BLaER1 (cell line): ENCODE measurements around the gene PSD.

Experiments used
- H3K27ac ChIP-seq: shearing (Covaris generic); formaldehyde crosslinking; 2 replicates; pipeline ENCODE4 v1.8.1; 2022
- H3K27me3 ChIP-seq: shearing (Covaris generic); formaldehyde crosslinking; 2 replicates; pipeline ENCODE4 v1.8.1; 2022
- H3K36me3 ChIP-seq: shearing (Covaris generic); formaldehyde crosslinking; 2 replicates; pipeline ENCODE4 v1.8.1; 2022
- H3K4me1 ChIP-seq: shearing (Covaris generic); formaldehyde crosslinking; 2 replicates; pipeline ENCODE4 v1.8.1; 2022
- H3K4me2 ChIP-seq: shearing (Covaris generic); formaldehyde crosslinking; 2 replicates; pipeline ENCODE4 v1.8.1; 2022
- H3K4me3 ChIP-seq: shearing (Covaris generic); formaldehyde crosslinking; 2 replicates; pipeline ENCODE4 v1.8.1; 2022
- H3K9ac ChIP-seq: shearing (Covaris generic); formaldehyde crosslinking; 2 replicates; pipeline ENCODE4 v1.8.1; 2022
- H3K9me3 ChIP-seq: shearing (Covaris generic); formaldehyde crosslinking; 2 replicates; pipeline ENCODE4 v1.8.1; 2022
- H4K20me1 ChIP-seq: shearing (Covaris generic); formaldehyde crosslinking; 2 replicates; pipeline ENCODE4 v1.8.1; 2022
- Cebpa-rat ChIP-seq: shearing (Covaris generic); IDR thresholded peaks from 2 replicates; pipeline ENCODE4 v1.8.1; 2022

Gene PSD

DNA sequence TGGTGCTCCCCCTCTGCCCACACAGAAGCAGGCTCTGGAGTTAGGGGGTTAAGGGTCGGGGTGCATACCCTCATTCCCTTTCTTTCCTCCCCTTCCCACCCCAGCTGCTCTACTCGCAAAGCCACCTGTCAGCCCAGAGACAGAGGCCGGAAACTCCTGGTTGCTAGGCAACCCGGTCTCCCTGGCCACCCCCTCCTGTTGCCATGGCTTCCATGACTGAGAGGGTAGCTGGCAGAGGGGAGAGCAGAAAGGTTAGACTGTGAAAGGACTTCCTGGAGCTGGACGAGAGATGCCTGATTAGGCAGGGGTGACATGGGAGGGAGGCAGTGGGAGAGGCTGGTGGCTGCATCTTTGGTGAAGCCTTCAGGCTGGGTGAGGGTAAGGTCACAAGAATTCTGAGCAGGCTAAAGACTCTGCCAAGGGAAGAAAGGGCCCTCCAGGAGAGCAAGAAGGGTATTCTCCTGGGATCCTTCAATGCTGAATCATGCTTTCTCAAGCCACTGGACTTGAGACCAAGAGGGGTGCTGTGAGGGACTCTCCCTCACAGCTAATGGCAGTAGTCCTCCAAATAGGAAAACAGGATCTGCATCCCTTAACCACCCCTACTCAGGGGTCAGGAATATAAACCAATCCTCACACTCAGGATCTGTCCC, 5.4 kb downstream of the PSD start:
- Histone ChIP-seq H3K4me1 (peaks cover 12% of the 10 kb centered on the region), H3K36me3 (no peaks in the 10 kb centered on the region), H4K20me1 (peaks cover 15% of the 10 kb centered on the region; the same call in 1 of the 2 replicates), H3K9ac (peak overlapping the region; percentile 17; the same call in 1 of the 2 replicates), H3K4me3 (no peak overlapping the region), H3K4me2 (peak overlapping the region; percentile 63), H3K27ac (no peak overlapping the region), H3K9me3 (no peaks in the 10 kb centered on the region), H3K27me3 (peaks cover 95% of the 10 kb centered on the region)
- TF ChIP-seq Cebpa-rat, result no peak

DNA sequence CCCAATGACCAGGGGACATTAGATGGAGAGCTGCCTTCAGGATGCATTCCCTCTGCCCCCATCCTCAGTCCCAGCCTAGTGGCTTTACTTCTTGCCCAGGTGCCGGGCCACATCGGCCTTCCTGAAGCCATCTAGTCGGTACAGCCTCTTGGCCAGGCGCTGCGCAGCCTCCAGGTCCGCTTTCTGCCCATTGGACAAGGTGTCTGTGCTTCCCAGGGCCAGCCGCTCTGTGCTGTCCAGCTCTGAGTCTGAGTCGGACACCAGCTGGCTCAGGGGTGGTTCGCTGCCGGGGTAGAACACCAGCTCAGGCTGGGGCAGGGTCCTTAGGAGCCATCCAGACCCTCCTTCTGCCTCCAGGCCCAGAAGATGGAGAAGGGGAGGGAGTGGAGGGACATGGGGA, 6.3 kb downstream of the PSD start:
- no peak overlapping the region for H3K27ac ChIP-seq
- no peaks in the 10 kb centered on the region for H3K36me3 ChIP-seq
- TF ChIP-seq Cebpa-rat, result no peak
- H4K20me1 ChIP-seq, result peaks cover 15% of the 10 kb centered on the region; the same call in 1 of the 2 replicates
- H3K9ac ChIP-seq, result no peak overlapping the region
- no peaks in the 10 kb centered on the region for H3K9me3 ChIP-seq
- H3K4me1 ChIP-seq, result peaks cover 12% of the 10 kb centered on the region
- 0 out of 2 replicates have a peak overlapping the region, but pooled peaks have one; percentile 63 for H3K4me2 ChIP-seq
- H3K4me3 ChIP-seq, result no peak overlapping the region
- H3K27me3 ChIP-seq, result peaks cover 95% of the 10 kb centered on the region

DNA sequence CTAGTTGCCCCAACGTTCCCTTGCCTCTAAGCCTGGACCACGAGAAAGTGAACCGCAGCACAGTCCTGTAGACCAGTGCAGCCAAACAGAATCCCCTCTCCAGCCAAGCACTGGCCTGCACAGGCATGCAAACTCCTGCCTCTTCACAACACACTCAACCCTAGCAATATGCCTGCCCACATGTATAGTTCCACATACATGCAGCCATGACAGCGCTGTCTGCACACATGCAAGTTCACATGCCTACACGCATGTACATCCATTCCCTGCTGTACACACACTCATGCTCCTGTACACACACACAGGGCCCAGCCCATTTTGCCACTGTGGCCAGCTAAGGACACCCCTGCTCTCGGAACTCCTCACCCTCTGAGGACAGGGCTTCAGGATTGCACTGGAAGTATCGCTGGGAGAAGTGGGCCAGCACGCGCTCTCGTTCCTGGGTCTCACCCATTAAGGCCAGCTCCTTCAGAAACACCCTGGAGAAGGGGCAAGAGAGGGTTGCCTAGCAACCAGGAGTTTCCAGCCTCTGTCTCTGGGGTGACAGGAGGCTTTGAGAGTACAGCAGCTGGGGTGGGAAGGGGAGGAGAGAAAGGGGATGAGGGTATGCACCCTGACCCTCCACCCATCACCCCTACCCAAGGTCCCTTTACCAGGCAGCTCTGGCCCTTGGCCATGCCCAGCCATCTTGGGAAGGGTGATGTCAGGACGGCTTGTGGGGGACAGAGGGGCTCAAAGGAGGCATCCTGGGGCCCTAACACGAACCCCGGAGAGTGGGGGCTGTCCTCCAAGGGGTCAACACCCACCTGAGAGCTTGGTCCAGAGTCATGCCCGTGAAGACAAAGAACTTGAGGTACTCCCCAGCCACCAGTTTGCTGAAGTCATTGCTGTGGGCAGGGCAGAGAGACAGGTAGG, 7.0 kb downstream of the PSD start:
- Histone ChIP-seq H3K4me3 (no peak overlapping the region), H3K4me1 (peaks cover 12% of the 10 kb centered on the region), H3K27me3 (peaks cover 91% of the 10 kb centered on the region), H3K36me3 (no peaks in the 10 kb centered on the region), H3K27ac (no peak overlapping the region), H3K9me3 (no peaks in the 10 kb centered on the region), H4K20me1 (peaks cover 15% of the 10 kb centered on the region; the same call in 1 of the 2 replicates), H3K4me2 (no peak overlapping the region), H3K9ac (no peak overlapping the region)
- TF ChIP-seq Cebpa-rat, result no peak

DNA sequence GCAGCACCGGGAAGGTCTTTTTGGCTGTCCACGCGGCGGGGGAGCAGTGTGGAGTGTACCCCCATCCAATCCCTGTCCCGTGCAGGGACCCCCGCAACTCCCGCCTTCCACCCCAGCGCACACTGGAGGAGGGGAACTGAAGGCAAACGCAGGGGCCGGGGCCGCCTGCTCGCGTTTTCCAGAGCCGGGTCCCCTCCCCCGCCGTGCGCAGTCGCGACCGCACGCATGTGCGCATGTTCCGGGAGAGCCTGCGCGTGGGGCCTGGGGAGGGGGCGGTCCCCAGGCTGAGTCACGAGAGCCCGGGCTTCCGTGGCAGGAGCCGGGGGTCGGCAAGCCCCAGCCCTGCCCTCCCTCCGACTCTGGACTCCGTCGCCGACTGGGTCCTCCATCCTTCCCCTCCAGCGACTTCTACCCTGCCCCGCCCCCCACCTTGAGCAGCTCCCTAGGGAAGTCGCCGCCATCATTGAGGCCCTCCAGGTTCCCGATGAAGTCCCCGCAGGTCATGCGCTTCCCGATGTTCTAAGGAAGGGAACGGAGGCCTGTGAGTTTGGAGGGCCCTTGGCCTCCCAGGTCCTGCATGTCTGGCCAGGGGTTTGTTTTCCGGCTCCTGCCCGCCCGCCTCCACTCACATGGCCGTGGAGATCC, 8.0 kb downstream of the PSD start:
- no peak overlapping the region for H3K4me3 ChIP-seq
- no peak overlapping the region for H3K9ac ChIP-seq
- H3K4me1 ChIP-seq, result peaks cover 12% of the 10 kb centered on the region
- peaks cover 15% of the 10 kb centered on the region; the same call in 1 of the 2 replicates for H4K20me1 ChIP-seq
- no peak overlapping the region for H3K4me2 ChIP-seq
- H3K9me3 ChIP-seq, result no peaks in the 10 kb centered on the region
- H3K27me3 ChIP-seq, result peaks cover 80% of the 10 kb centered on the region
- H3K27ac ChIP-seq, result no peak overlapping the region
- H3K36me3 ChIP-seq, result no peaks in the 10 kb centered on the region
- TF ChIP-seq Cebpa-rat, result no peak

DNA sequence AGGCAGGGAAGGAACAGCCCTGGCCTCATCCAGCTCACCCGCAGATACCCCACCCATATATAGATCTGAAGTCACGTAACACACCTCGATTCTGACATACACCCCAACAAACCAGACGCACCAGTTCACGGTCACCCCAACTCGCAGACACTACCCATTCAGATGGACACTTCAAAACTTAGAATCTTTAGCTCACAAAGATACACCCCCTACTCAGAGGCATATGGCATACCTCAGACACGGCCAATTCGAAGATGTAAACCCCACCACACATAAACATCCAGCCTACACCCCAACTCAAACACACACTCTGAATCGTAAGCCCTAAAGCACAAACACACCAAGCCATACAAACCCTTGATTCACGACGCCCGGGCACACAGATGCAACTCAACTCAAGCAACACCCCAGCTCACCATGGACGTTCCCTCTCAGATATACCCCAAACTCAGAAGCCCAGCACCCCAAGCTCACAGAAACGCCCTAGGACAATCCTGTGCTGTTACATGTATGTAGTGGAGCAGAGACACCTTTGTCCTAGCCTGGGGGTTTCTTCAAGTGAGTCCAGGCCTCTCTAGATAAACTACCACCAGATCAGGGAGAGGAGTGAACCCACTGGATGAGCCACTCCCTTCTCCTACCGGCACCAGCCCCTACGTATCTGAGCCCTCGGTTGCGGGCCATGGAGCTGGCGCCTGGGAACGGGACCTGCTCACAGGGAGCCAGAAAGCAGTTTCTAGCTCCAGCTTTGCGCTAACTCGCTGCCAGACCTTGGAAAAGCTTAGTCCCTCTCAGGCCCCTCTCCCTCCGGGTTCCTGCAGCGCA, 8.8 kb downstream of the PSD start:
- Histone ChIP-seq H3K27me3 (peaks cover 74% of the 10 kb centered on the region), H4K20me1 (peaks cover 15% of the 10 kb centered on the region; the same call in 1 of the 2 replicates), H3K9me3 (no peaks in the 10 kb centered on the region), H3K9ac (no peak overlapping the region), H3K27ac (no peak overlapping the region), H3K4me3 (no peak overlapping the region), H3K36me3 (no peaks in the 10 kb centered on the region), H3K4me2 (no peak overlapping the region), H3K4me1 (peaks cover 12% of the 10 kb centered on the region)
- TF ChIP-seq Cebpa-rat, result no peak

DNA sequence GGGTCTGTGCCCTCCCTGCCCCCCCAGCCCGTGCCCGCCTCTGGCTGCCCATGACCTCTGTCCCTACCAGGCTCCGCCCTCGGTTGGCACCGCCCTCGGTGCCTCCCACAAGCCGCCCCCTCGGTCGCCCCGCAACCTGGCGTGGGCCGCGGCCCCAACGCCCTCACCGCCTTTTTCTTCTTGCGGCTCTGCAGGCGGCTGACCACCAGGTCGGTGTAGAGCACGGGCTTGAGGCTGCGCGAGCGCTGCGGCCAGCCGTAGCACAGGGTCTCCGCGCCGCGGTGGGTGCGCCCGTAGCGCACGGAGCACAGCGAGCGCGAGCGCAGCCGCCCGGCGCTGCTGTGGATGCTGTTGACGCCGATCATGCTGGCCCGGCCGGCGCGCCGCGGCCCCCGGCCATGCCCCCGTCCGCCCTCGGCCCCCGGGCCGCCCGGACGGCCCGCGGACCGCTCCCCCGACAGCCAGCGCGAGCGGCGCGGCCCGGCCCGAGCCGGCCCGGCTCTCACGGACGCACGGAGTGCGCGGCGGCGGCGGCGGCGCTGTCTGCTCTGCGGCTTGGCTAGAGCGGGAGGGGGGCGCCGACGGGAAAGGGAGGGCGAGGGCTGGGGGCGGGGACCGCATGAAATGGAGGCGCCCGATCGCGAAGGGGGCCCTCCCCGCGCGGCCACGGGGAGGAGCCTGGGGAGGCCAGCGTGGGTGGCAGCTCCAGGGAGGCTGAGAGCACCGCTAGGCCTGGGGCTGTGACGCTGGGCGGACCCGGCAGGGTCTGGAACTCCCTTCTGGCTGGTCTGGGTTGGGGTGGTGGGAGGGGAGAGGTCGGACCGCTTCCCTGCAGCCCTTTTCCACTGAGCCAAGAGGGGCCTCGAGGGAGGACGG, 9.6 kb downstream of the PSD start:
- Histone ChIP-seq H3K27ac (no peak overlapping the region), H3K9ac (no peak overlapping the region), H3K4me2 (no peak overlapping the region), H4K20me1 (peaks cover 15% of the 10 kb centered on the region; the same call in 1 of the 2 replicates), H3K9me3 (no peaks in the 10 kb centered on the region), H3K4me1 (peaks cover 12% of the 10 kb centered on the region), H3K36me3 (no peaks in the 10 kb centered on the region), H3K4me3 (no peak overlapping the region), H3K27me3 (peaks cover 67% of the 10 kb centered on the region)
- no peak for TF ChIP-seq Cebpa-rat

DNA sequence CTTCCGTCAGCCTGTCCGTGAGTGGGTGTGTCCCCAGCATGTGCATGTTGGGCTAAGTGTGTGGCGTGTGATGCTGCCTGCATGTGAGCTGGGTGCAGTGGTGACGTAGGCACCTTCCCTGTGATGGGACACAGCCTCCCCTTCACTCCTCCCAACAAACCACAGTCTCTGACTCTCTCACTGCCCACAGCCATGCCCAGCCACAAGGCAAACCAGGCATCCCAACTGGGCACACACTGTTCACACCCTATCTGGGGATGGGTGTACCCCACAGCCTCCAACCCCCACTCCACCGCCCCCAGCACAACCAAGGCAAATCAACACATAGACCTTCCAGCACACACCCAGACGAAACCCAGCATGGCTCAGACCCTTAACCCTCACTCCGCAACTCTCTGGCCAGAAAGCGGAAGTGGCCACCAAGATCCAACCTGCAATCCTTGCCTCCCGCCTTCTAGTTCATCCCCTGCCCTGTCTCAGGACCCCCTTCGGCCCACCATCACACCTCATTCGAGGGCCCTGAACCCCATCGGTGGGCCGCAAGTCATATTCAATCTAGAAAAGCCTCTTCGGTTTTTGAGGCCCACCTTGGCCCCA, 10.4 kb downstream of the PSD start:
- Histone ChIP-seq H3K9ac (no peak overlapping the region), H3K27ac (no peak overlapping the region), H3K27me3 (peaks cover 61% of the 10 kb centered on the region), H3K36me3 (no peaks in the 10 kb centered on the region; the same call in 1 of the 2 replicates), H4K20me1 (peaks cover 15% of the 10 kb centered on the region; the same call in 1 of the 2 replicates), H3K9me3 (no peaks in the 10 kb centered on the region), H3K4me2 (no peak overlapping the region), H3K4me3 (no peak overlapping the region), H3K4me1 (peaks cover 8% of the 10 kb centered on the region)
- no peak for TF ChIP-seq Cebpa-rat
